ENCODE measurements around the gene OR2D3. TPM values are rescaled to one million over a fixed set of nuclear protein-coding genes. Genes with fewer than 3 reads are reported as not detected.
"Not testable (repeated sequence)": the region's sequence is repeated elsewhere in the genome, so short reads cannot be mapped to it uniquely, and the experiment has no call there.

OR2D3 gene
- total RNA-seq (not detected), polyA plus RNA-seq (ENCODE audit: insufficient read depth in 1 of 8, insufficient read length in 8 of 8, low replicate concordance in 1 of 8) (not detected)
- long read RNA-seq, donor 1 = 0 reads
- long read RNA-seq, donor 2 = 0 reads
- long read RNA-seq, donor 3 = 0 reads
- long read RNA-seq, donor 4 = 0 reads
- long read RNA-seq, donor 5 = 0 reads
- long read RNA-seq, donor 6 = 0 reads
- long read RNA-seq, donor 7 = 0 reads
- long read RNA-seq, donor 8 = 0 reads
- long read RNA-seq, donor 9 = 0 reads
- long read RNA-seq, donor 10 = 0 reads
- long read RNA-seq, donor 11 = 0 reads

DNA sequence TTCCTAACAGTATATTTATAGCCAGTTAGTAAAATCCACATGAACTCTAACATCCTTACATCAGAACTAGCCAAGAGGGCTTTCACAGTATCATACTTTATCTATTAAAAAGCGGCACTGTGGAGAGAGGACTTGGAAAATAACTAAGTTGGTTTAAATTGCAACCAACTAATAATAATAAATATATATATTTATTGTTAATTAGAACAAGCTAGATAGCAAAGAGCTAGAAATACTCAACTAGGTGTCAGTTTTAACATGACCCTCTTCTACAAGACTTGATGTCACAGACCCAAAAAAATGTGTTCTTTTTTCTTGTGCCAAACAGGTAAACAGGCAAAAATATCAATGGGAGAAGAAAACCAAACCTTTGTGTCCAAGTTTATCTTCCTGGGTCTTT lies at the start of gene OR2D3:
Gene OR2D3, plus strand, starts transcription at position 301 of the 400 bp plus-strand sequence. Its CDS starts 0 bp downstream, at position 301.
- H3K27me3 ChIP-seq (ENCODE audit: control insufficient read depth, insufficient read depth, low read length) = no peaks in the 10 kb centered on the region
- DNase-seq = no peak
- no CpG with 5 or more reads among the region's 1 CpG for WGBS (ENCODE audit: insufficient coverage)
- no peaks in the 10 kb centered on the region for H3K4me1 ChIP-seq (ENCODE audit: control insufficient read depth, insufficient read depth, low read length)
- H3K4me3 ChIP-seq (ENCODE audit: low read length) = no peak within 1 kb of the TSS
- H3K9me3 ChIP-seq (replicated peaks; ENCODE audit: control insufficient read depth, low read depth, low read length) = no peaks in the 10 kb centered on the region
- no peak within 1 kb of the TSS for H3K27ac ChIP-seq (ENCODE audit: low read length)
- H3K36me3 ChIP-seq (ENCODE audit: control insufficient read depth, insufficient read depth, low read length) = no peaks in the 10 kb centered on the region

- WGBS (ENCODE audit: insufficient coverage) = no CpG with 5 or more reads among the region's 1 CpG
- no peaks in the 10 kb centered on the region for H3K4me1 ChIP-seq (ENCODE audit: control insufficient read depth, insufficient read depth, low read length)
- H3K27me3 ChIP-seq (ENCODE audit: control insufficient read depth, insufficient read depth, low read length) = no peaks in the 10 kb centered on the region
- H3K36me3 ChIP-seq (ENCODE audit: control insufficient read depth, insufficient read depth, low read length) = no peaks in the 10 kb centered on the region
- no peaks in the 10 kb centered on the region for H3K9me3 ChIP-seq (replicated peaks; ENCODE audit: control insufficient read depth, low read depth, low read length)
- no peak overlapping the region for H3K27ac ChIP-seq (ENCODE audit: low read length)
- DNase-seq = no peak
- no peak overlapping the region for H3K4me3 ChIP-seq (ENCODE audit: low read length)
Measured at GRCh38 chr11:6871278-6871677, 49.5 kb upstream of the OR2D3 start.

GRCh38 chr11:6875761-6876160 lies 45.0 kb upstream of the OR2D3 start:
- DNase-seq = no peak
- WGBS (ENCODE audit: insufficient coverage) = no CpG with 5 or more reads among the region's 2 CpGs
- Histone ChIP-seq H3K36me3 (ENCODE audit: control insufficient read depth, insufficient read depth, low read length) (no peaks in the 10 kb centered on the region), H3K9me3 (replicated peaks; ENCODE audit: control insufficient read depth, low read depth, low read length) (no peaks in the 10 kb centered on the region), H3K27ac (ENCODE audit: low read length) (no peak overlapping the region), H3K27me3 (ENCODE audit: control insufficient read depth, insufficient read depth, low read length) (no peaks in the 10 kb centered on the region), H3K4me3 (ENCODE audit: low read length) (no peak overlapping the region), H3K4me1 (ENCODE audit: control insufficient read depth, insufficient read depth, low read length) (no peaks in the 10 kb centered on the region)

- H3K27me3 ChIP-seq (ENCODE audit: control insufficient read depth, insufficient read depth, low read length) = no peaks in the 10 kb centered on the region
- H3K9me3 ChIP-seq (replicated peaks; ENCODE audit: control insufficient read depth, low read depth, low read length) = no peaks in the 10 kb centered on the region
- WGBS (ENCODE audit: insufficient coverage) = 75% methylated on average over 1 of the region's 1 CpG
- DNase-seq = no peak
- H3K4me1 ChIP-seq (ENCODE audit: control insufficient read depth, insufficient read depth, low read length) = no peaks in the 10 kb centered on the region
- H3K36me3 ChIP-seq (ENCODE audit: control insufficient read depth, insufficient read depth, low read length) = no peaks in the 10 kb centered on the region
- H3K27ac ChIP-seq (ENCODE audit: low read length) = no peak within 1 kb of the TSS
- H3K4me3 ChIP-seq (ENCODE audit: low read length) = no peak within 1 kb of the TSS
Measured at GRCh38 chr11:6876325-6876724, 44.5 kb upstream of the OR2D3 start, which contains the start of gene OR10A4. Gene OR10A4, plus strand, starts transcription at chr11:6876625. Its CDS starts 23 bp downstream, at chr11:6876648.

- no peaks in the 10 kb centered on the region for H3K36me3 ChIP-seq (ENCODE audit: control insufficient read depth, insufficient read depth, low read length)
- WGBS (ENCODE audit: insufficient coverage) = 100% methylated on average over 3 of the region's 3 CpGs
- no peaks in the 10 kb centered on the region for H3K9me3 ChIP-seq (replicated peaks; ENCODE audit: control insufficient read depth, low read depth, low read length)
- DNase-seq = no peak
- no peaks in the 10 kb centered on the region for H3K27me3 ChIP-seq (ENCODE audit: control insufficient read depth, insufficient read depth, low read length)
- no peak overlapping the region for H3K4me3 ChIP-seq (ENCODE audit: low read length)
- no peaks in the 10 kb centered on the region for H3K4me1 ChIP-seq (ENCODE audit: control insufficient read depth, insufficient read depth, low read length)
- H3K27ac ChIP-seq (ENCODE audit: low read length) = no peak overlapping the region
Measured at GRCh38 chr11:6876914-6877313, 43.9 kb upstream of the OR2D3 start.

- Histone ChIP-seq H3K9me3 (replicated peaks; ENCODE audit: control insufficient read depth, low read depth, low read length) (no peaks in the 10 kb centered on the region), H3K4me1 (ENCODE audit: control insufficient read depth, insufficient read depth, low read length) (no peaks in the 10 kb centered on the region), H3K27me3 (ENCODE audit: control insufficient read depth, insufficient read depth, low read length) (no peaks in the 10 kb centered on the region), H3K36me3 (ENCODE audit: control insufficient read depth, insufficient read depth, low read length) (no peaks in the 10 kb centered on the region), H3K27ac (ENCODE audit: low read length) (no peak overlapping the region), H3K4me3 (ENCODE audit: low read length) (no peak overlapping the region)
- no peak for DNase-seq
Measured at GRCh38 chr11:6882751-6883150, 38.1 kb upstream of the OR2D3 start.

GRCh38 chr11:6887711-6888110 lies 33.1 kb upstream of the OR2D3 start:
- not testable (repeated sequence) for H3K4me3 ChIP-seq (ENCODE audit: low read length); DNase-seq; H3K4me1 ChIP-seq (ENCODE audit: control insufficient read depth, insufficient read depth, low read length); H3K27ac ChIP-seq (ENCODE audit: low read length); H3K27me3 ChIP-seq (ENCODE audit: control insufficient read depth, insufficient read depth, low read length); H3K36me3 ChIP-seq (ENCODE audit: control insufficient read depth, insufficient read depth, low read length); H3K9me3 ChIP-seq (replicated peaks; ENCODE audit: control insufficient read depth, low read depth, low read length)
- WGBS (ENCODE audit: insufficient coverage) = no CpG with 5 or more reads among the region's 5 CpGs

DNA sequence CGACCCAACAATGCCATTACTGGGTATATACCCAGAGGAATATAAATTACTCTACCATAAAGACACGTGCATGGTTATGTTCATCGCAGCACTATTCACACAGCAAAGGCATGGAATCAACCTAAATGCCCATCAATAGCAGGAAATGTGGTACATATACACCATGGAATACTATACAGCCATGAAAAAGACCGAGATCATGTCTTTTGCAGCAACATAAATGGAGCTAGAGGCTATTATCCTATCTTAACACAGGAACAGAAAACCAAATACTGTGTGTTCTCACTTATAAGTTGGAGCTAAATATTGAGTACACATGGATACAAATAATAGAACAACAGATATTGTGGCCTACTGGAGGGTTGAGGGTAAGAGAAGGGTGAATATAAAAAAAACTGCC lies 32.0 kb upstream of the OR2D3 start:
- Histone ChIP-seq H3K36me3 (ENCODE audit: control insufficient read depth, insufficient read depth, low read length) (no peaks in the 10 kb centered on the region), H3K9me3 (replicated peaks; ENCODE audit: control insufficient read depth, low read depth, low read length) (no peaks in the 10 kb centered on the region), H3K4me3 (ENCODE audit: low read length) (no peak overlapping the region), H3K4me1 (ENCODE audit: control insufficient read depth, insufficient read depth, low read length) (no peaks in the 10 kb centered on the region), H3K27ac (ENCODE audit: low read length) (no peak overlapping the region), H3K27me3 (ENCODE audit: control insufficient read depth, insufficient read depth, low read length) (no peaks in the 10 kb centered on the region)
- DNase-seq = no peak
- WGBS (ENCODE audit: insufficient coverage) = no CpG with 5 or more reads among the region's 4 CpGs

- no peaks in the 10 kb centered on the region for H3K27me3 ChIP-seq (ENCODE audit: control insufficient read depth, insufficient read depth, low read length)
- no peaks in the 10 kb centered on the region for H3K4me1 ChIP-seq (ENCODE audit: control insufficient read depth, insufficient read depth, low read length)
- H3K36me3 ChIP-seq (ENCODE audit: control insufficient read depth, insufficient read depth, low read length) = no peaks in the 10 kb centered on the region
- H3K27ac ChIP-seq (ENCODE audit: low read length) = no peak overlapping the region
- no CpG with 5 or more reads among the region's 1 CpG for WGBS (ENCODE audit: insufficient coverage)
- H3K4me3 ChIP-seq (ENCODE audit: low read length) = no peak overlapping the region
- no peak for DNase-seq
- H3K9me3 ChIP-seq (replicated peaks; ENCODE audit: control insufficient read depth, low read depth, low read length) = no peaks in the 10 kb centered on the region
Measured at GRCh38 chr11:6889835-6890234, 31.0 kb upstream of the OR2D3 start.

- Histone ChIP-seq H3K4me3 (ENCODE audit: low read length) (no peak within 1 kb of the TSS), H3K9me3 (replicated peaks; ENCODE audit: control insufficient read depth, low read depth, low read length) (no peaks in the 10 kb centered on the region), H3K27me3 (ENCODE audit: control insufficient read depth, insufficient read depth, low read length) (no peaks in the 10 kb centered on the region), H3K27ac (ENCODE audit: low read length) (no peak within 1 kb of the TSS), H3K4me1 (ENCODE audit: control insufficient read depth, insufficient read depth, low read length) (no peaks in the 10 kb centered on the region), H3K36me3 (ENCODE audit: control insufficient read depth, insufficient read depth, low read length) (no peaks in the 10 kb centered on the region)
- WGBS (ENCODE audit: insufficient coverage) = no CpG with 5 or more reads among the region's 2 CpGs
- DNase-seq = no peak
Measured at GRCh38 chr11:6892400-6892799, 28.4 kb upstream of the OR2D3 start, which contains the start of gene OR2D2. Gene OR2D2, minus strand, starts transcription at chr11:6892500. Its CDS starts 0 bp downstream, at chr11:6892500.

- Histone ChIP-seq H3K9me3 (replicated peaks; ENCODE audit: control insufficient read depth, low read depth, low read length) (no peaks in the 10 kb centered on the region), H3K4me3 (ENCODE audit: low read length) (no peak overlapping the region)
- DNase-seq = no peak
Measured at GRCh38 chr11:6894097-6894496, 26.7 kb upstream of the OR2D3 start.

More at GRCh38 chr11:6894097-6894496, 26.7 kb upstream of the OR2D3 start:
- Histone ChIP-seq H3K4me1 (ENCODE audit: control insufficient read depth, insufficient read depth, low read length) (no peaks in the 10 kb centered on the region), H3K27me3 (ENCODE audit: control insufficient read depth, insufficient read depth, low read length) (no peaks in the 10 kb centered on the region), H3K36me3 (ENCODE audit: control insufficient read depth, insufficient read depth, low read length) (no peaks in the 10 kb centered on the region), H3K27ac (ENCODE audit: low read length) (no peak overlapping the region)

Measured in muscle of leg (tissue), 16 donors.